C4-2B (cell line): ENCODE data around the gene LGMN.

Source experiments
- H3K27ac ChIP-seq: fragments of 450-650 bp; 2 replicates; pipeline ENCODE4 v1.5.1; 2017
- CTCF ChIP-seq: fragments of 450-650 bp; conservative IDR thresholded peaks from 2 replicates; pipeline ENCODE4 v1.5.1; 2017; ENCODE audit warnings: mild to moderate bottlenecking
- ZFX ChIP-seq: fragments of 450-650 bp; IDR thresholded peaks from 2 replicates; pipeline ENCODE4 v1.6.1; 2017

The LGMN gene

GRCh38 chr14:92748259-92749016 lies at the start of gene LGMN:
LGMN (minus strand) TSS chr14:92748627; CDS start chr14:92732786, 15,841 bp downstream.
- peak within 1 kb of the TSS; percentile 61 for H3K27ac ChIP-seq
- TF ChIP-seq CTCF (no peak), ZFX (no peak)

GRCh38 chr14:92794961-92795360 lies 46.5 kb upstream of the LGMN start:
- peak overlapping the region; percentile 85 for H3K27ac ChIP-seq

GRCh38 chr14:92794547-92794941 lies 46.1 kb upstream of the LGMN start:
- peak overlapping the region; percentile 85 for H3K27ac ChIP-seq
- no peak for TF ChIP-seq CTCF
- TF ChIP-seq ZFX: peak; percentile 81

More at GRCh38 chr14:92794961-92795360, 46.5 kb upstream of the LGMN start:
- no peak for TF ChIP-seq ZFX
- TF ChIP-seq CTCF: no peak

GRCh38 chr14:92793709-92794546 lies 45.5 kb upstream of the LGMN start, which contains the start of gene GOLGA5:
GOLGA5 (plus strand) TSS chr14:92794305; CDS start chr14:92797438, 3,133 bp downstream.
- TF ChIP-seq CTCF (no peak), ZFX (no peak; the same call in 1 of the 2 replicates)
- peak within 1 kb of the TSS; percentile 85 for H3K27ac ChIP-seq

- no peak for TF ChIP-seq ZFX
- peak; percentile 13 for TF ChIP-seq CTCF
- H3K27ac ChIP-seq: no peak overlapping the region
Measured at GRCh38 chr14:92792885-92793284, 44.5 kb upstream of the LGMN start.

- TF ChIP-seq ZFX: no peak
- TF ChIP-seq CTCF: no peak
- no peak overlapping the region for H3K27ac ChIP-seq
Measured at GRCh38 chr14:92789457-92790089, 41.1 kb upstream of the LGMN start.
